RWPE1 (cell line): ENCODE data around the gene NSMCE1.

ENCODE experiments used
- CTCF ChIA-PET: fragments of 350-600 bp; sonication (Branson Sonifier 250); formaldehyde crosslinking; extraction: SDS; loops from one replicate; lab custom pipeline; 2021; lab: Yijun Ruan, JAX
- POLR2A ChIA-PET: fragments of 400-600 bp; formaldehyde crosslinking; extraction: SDS; loops from one replicate; lab custom pipeline; 2020; ENCODE audit warnings: antibody characterized with exemption; ENCODE audit not compliant: low non-redundant PET; lab: Yijun Ruan, JAX
- DNase-seq: peaks from one replicate; pipeline ENCODE4 v3.0.0; 2012; ENCODE audit warnings: low spot score
- H3K27ac ChIP-seq: fragments of 450-650 bp; 2 replicates; pipeline ENCODE4 v1.5.1; 2017
- TF ChIP-seq, protein P1 (sequence below): fragments of 450-650 bp; conservative IDR thresholded peaks from 2 replicates; pipeline ENCODE4 v1.5.1; 2017; ENCODE audit warnings: low read depth, mild to moderate bottlenecking

Gene NSMCE1

DNA sequence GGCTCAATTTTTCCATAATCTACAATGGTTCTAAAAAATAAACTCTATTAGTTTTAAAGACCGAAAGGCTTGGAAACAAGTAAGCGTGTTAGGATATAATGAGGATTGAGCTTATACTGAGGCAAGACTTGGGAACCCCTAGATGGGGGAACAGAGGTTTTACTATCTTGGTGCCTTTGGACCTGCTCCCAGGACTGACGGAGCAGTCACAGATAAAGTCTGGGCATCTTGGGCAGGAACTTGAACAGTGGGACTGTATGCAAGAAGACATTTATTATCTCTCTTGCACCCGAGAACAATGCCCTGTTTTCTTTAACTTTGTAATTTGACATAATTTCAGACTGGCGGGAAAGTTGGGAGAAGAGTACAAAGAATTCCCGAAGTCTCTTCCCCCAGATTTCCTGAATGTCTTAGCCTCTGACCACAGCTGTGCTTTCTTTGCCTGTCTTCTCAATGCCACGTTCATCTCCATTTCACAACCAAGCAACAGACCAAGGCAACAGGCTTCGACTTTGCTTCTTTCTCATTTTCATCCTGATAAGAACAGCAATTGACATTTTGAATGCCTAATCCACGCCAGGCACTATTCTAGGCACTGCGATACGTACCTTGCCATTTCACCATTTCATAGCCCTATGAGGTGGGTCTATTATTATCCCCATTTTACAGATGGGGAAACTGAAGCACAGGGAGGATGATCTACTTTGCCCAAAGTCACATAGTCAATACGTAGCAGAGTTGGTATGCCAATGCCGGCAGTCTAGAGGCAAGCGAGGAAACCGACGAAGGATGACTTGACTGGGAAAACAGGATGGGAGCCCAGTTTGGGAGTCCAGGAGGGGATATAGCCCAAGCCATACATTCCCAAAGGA, 42.2 kb upstream of the NSMCE1 start:
- TF ChIP-seq, protein P1, sequence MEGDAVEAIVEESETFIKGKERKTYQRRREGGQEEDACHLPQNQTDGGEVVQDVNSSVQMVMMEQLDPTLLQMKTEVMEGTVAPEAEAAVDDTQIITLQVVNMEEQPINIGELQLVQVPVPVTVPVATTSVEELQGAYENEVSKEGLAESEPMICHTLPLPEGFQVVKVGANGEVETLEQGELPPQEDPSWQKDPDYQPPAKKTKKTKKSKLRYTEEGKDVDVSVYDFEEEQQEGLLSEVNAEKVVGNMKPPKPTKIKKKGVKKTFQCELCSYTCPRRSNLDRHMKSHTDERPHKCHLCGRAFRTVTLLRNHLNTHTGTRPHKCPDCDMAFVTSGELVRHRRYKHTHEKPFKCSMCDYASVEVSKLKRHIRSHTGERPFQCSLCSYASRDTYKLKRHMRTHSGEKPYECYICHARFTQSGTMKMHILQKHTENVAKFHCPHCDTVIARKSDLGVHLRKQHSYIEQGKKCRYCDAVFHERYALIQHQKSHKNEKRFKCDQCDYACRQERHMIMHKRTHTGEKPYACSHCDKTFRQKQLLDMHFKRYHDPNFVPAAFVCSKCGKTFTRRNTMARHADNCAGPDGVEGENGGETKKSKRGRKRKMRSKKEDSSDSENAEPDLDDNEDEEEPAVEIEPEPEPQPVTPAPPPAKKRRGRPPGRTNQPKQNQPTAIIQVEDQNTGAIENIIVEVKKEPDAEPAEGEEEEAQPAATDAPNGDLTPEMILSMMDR = no peak
- DNase-seq = no peak
- ChIA-PET CTCF (no interaction called here), POLR2A (no interaction called here)
- no peak overlapping the region for H3K27ac ChIP-seq

DNA sequence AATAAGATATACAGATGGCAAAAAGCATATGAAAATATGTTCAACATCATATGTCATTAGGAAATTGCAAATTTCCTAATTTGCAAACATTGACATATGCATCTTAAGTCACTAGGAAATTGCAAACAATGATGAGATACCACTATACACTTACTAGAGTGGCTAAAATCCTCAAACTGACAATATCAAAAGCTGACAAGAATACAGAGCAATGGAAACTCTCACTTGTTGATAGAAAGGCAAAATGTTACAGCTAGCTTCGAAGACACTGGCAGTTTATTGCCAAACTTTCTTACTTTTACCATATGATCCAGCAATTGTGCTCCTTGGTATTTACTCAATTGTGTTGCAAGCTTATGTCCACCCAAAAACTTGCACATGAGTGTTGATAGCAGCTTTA, 40.2 kb upstream of the NSMCE1 start:
- ChIA-PET CTCF (no interaction called here), POLR2A (no interaction called here)
- no peak overlapping the region for H3K27ac ChIP-seq
- no peak for DNase-seq
- TF ChIP-seq, protein P1 = no peak

DNA sequence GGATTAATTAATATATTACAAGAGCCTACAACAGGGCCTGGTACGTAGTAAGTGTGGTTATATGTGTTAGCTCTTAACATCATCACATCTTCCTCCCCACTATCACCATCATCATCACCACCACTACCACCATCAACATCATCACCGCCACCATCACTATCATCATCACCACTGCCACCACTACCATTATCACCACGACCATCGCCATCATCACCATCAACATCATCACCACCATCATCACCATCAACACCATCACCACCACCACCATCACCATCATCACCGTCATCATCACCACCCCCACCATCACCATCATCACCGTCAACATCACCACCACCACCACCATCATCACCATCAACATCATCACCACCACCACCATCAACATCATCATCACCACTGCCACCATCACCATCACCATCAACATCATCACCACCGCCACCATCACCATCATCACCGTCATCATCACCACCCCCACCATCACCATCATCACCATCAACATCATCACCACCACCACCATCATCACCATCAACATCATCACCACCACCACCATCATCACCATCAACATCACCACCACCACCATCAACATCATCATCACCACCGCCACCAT, 37.4 kb upstream of the NSMCE1 start:
- DNase-seq = no peak
- ChIA-PET POLR2A (no interaction called here), CTCF (no interaction called here)
- TF ChIP-seq, protein P1 = no peak
- no peak overlapping the region for H3K27ac ChIP-seq

DNA sequence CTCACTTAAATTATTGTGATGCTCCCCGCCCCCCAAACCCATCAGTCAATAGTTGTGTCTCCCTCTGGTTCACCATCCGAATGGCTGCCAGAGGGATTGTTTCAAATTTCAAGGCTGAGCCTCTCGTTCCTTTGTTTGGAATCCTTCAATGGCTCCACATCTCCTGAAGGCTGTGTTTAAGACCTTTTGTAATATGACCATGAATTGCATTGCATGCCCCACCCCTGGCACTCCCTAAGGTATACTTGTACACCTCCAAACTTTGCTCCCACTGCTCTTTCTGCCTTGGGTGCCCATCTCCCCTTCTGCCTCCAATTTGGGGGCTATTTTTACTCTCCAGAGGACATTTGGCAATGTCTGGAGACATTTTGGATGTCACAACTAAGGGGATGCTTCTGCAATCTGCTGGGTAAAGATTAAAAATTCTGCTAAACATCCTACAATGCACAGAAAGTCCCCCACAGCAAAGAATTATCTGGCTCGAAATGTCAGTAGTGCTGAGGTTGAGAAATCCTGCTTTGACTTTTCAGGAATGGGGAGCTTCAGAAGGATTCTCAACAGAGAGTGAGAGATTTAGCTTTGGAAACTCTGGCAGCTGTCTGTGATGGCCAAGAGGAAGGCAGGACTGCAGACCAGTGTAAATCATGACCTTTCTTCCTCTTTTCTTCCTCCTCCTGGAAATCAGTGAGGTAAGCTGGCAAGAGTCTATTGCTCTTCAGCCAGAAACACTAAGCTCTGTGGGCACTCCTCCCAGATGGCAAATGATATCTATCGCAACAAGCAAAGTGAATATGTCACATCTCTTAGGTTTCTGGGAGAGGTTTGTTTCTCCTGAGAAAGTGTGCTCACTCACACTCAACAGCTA, 36.5 kb upstream of the NSMCE1 start:
- POLR2A ChIA-PET = no interaction called here
- TF ChIP-seq, protein P1 = no peak
- no peak overlapping the region for H3K27ac ChIP-seq
- DNase-seq = no peak
- CTCF ChIA-PET = no interaction called here

DNA sequence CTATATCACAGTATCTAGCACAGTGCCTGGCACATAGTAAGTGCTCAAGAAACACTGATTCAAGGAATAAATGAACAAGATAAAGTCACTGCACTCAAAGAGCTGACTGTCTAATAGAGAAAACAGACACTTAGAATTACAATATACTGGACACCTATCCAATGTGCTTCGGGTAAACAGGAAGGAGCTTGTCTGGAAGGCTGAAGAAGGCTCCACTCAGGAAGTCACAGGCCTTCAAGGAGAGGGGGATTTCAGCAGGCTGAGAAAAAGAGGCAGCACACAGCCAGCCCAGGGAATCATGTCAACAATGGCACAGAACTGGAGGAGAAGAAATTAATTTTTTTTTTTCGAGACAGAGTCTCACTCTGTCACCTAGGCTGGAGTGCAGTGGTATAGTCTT, 35.5 kb upstream of the NSMCE1 start:
- TF ChIP-seq, protein P1 = no peak
- ChIA-PET CTCF (interaction anchor here (0.5 to 0.6 kb wide), 2 partner anchors 62 to 1962 kb away, joined by 3 to 4 read pairs; no protein-coding TSS in a partner anchor), POLR2A (no interaction called here)
- no peak for DNase-seq
- H3K27ac ChIP-seq = no peak overlapping the region
